HepG2 (cell line): ENCODE measurements around the gene SKI. TPM values are rescaled to one million over a fixed set of nuclear protein-coding genes. Genes with fewer than 3 reads are reported as not detected.
A peak's percentile ranks its signal among the peaks of the same experiment; 100 is the strongest.

ENCODE experiments used
- AHR ChIP-seq: IDR thresholded peaks from 2 replicates; pipeline ENCODE4 v1.6.1; 2018; ENCODE audit warnings: missing genetic modification reagents, missing compliant biosample characterization
- BRD4 ChIP-seq: sonication (generic); formaldehyde crosslinking; IDR thresholded peaks from 2 replicates; pipeline ENCODE4 v1.4.0; 2020; ENCODE audit warnings: missing genetic modification reagents
- EP300 ChIP-seq, 3 experiments: sonication (generic) in 1 of 3; formaldehyde crosslinking in 1 of 3; IDR thresholded peaks; 2 replicates each; pipeline versions ENCODE4 v1.5.1 to v1.6.1; 2011 to 2020; ENCODE audit warnings: low read depth in 2 of 3, low read length in 2 of 3, borderline replicate concordance in 1 of 3, improper control_type of control experiment in 1 of 3, mild to moderate bottlenecking in 1 of 3, missing genetic modification reagents in 1 of 3, moderate library complexity in 1 of 3
- FOXA3 ChIP-seq: IDR thresholded peaks from 2 replicates; pipeline ENCODE4 v1.6.1; 2016; ENCODE audit warnings: missing genetic modification reagents, missing compliant biosample characterization
- HNRNPL ChIP-seq: fragments of 200-400 bp; formaldehyde crosslinking; IDR thresholded peaks from 2 replicates; pipeline ENCODE4 v1.6.1; 2017; ENCODE audit warnings: mild to moderate bottlenecking, low read depth, low read length
- IRX3 ChIP-seq: sonication (generic); formaldehyde crosslinking; IDR thresholded peaks from 2 replicates; pipeline ENCODE4 v1.8.1; 2023; ENCODE audit warnings: mild to moderate bottlenecking, low read depth, missing genetic modification reagents, borderline replicate concordance
- ISL2 ChIP-seq: sonication (generic); formaldehyde crosslinking; IDR thresholded peaks from 2 replicates; pipeline ENCODE4 v1.5.0; 2020; ENCODE audit warnings: missing genetic modification reagents
- KDM4B ChIP-seq: sonication (generic); formaldehyde crosslinking; IDR thresholded peaks from 2 replicates; pipeline ENCODE4 v1.4.0; 2020; ENCODE audit warnings: missing genetic modification reagents
- KLF12 ChIP-seq: sonication (generic); formaldehyde crosslinking; IDR thresholded peaks from 2 replicates; pipeline ENCODE4 v1.4.0; 2020; ENCODE audit warnings: missing genetic modification reagents, borderline replicate concordance
- PATZ1 ChIP-seq: sonication (generic); formaldehyde crosslinking; IDR thresholded peaks from 2 replicates; pipeline ENCODE4 v1.4.0; 2020; ENCODE audit warnings: missing genetic modification reagents
- RARA ChIP-seq: IDR thresholded peaks from 2 replicates; pipeline ENCODE4 v1.6.1; 2016; ENCODE audit warnings: missing genetic modification reagents, missing compliant biosample characterization
- TFAP4 ChIP-seq: sonication (generic); IDR thresholded peaks from 2 replicates; pipeline ENCODE4 v1.6.1; 2016; ENCODE audit warnings: low read depth, borderline replicate concordance
- ZBTB38 ChIP-seq: sonication (generic); formaldehyde crosslinking; IDR thresholded peaks from 2 replicates; pipeline ENCODE4 v1.5.1; 2020; ENCODE audit warnings: mild to moderate bottlenecking, missing genetic modification reagents
- ZFY ChIP-seq: sonication (generic); formaldehyde crosslinking; IDR thresholded peaks from 2 replicates; pipeline ENCODE4 v1.4.0; 2020; ENCODE audit warnings: missing genetic modification reagents
- ZNF207 ChIP-seq: fragments of 450-650 bp; IDR thresholded peaks from 2 replicates; pipeline ENCODE4 v1.6.1; 2016; ENCODE audit warnings: antibody characterized with exemption, borderline replicate concordance
- ZNF253 ChIP-seq: sonication (generic); formaldehyde crosslinking; IDR thresholded peaks from 2 replicates; pipeline ENCODE4 v1.8.0; 2022; ENCODE audit warnings: mild to moderate bottlenecking, missing genetic modification reagents, borderline replicate concordance
- ZNF264 ChIP-seq: sonication (generic); formaldehyde crosslinking; IDR thresholded peaks from 2 replicates; pipeline ENCODE4 v1.4.0; 2020; ENCODE audit warnings: missing genetic modification reagents
- ZNF33B ChIP-seq: sonication (generic); formaldehyde crosslinking; IDR thresholded peaks from 2 replicates; pipeline ENCODE4 v1.5.1; 2020; ENCODE audit warnings: mild to moderate bottlenecking, missing genetic modification reagents
- ZNF513 ChIP-seq: sonication (generic); formaldehyde crosslinking; conservative IDR thresholded peaks from 2 replicates; pipeline ENCODE4 v1.5.0; 2020; ENCODE audit warnings: missing genetic modification reagents
- ZNF788 ChIP-seq: sonication (generic); formaldehyde crosslinking; IDR thresholded peaks from 2 replicates; pipeline ENCODE4 v1.5.0; 2020; ENCODE audit warnings: mild to moderate bottlenecking, missing genetic modification reagents, borderline replicate concordance
- polyA plus RNA-seq, 8 experiments: library from polyadenylated mRNA; depleted of rRNA in 3 of 8; stranded (reverse) in 7 of 8; unstranded in 1 of 8; fragments of >200 nt; fragmentation: Illumina TruSeq in 4 of 8; extraction: Trizol in 4 of 8; gene quantifications; 2 replicates each; pipeline versions ENCODE4 v1.2.1 to v1.2.3, GENCODE V29; 2011 to 2016; ENCODE audit warnings: low read depth in 4 of 8, missing spikeins in 1 of 8, mixed read lengths in 1 of 8; ENCODE audit not compliant: insufficient read depth in 1 of 8
- total RNA-seq, 5 experiments: library from RNA; depleted of rRNA; stranded (reverse); fragments of >200 nt; fragmentation: Illumina TruSeq; extraction: Trizol; gene quantifications; 2 replicates each; pipeline ENCODE4 v1.2.3, GENCODE V29; 2016; ENCODE audit warnings: low read depth in 1 of 5
- TF ChIP-seq, protein P1 (sequence below): sonication (generic); formaldehyde crosslinking; IDR thresholded peaks from 2 replicates; pipeline ENCODE4 v1.4.0; 2020; ENCODE audit warnings: missing genetic modification reagents, borderline replicate concordance

SKI gene
- total and polyA plus RNA-seq, 2 of the 13 experiments (the other 11 are each of a cell fraction or from before 2014, with no cell fraction given), result 4.7 to 6.9 TPM

- TF ChIP-seq, protein P1, sequence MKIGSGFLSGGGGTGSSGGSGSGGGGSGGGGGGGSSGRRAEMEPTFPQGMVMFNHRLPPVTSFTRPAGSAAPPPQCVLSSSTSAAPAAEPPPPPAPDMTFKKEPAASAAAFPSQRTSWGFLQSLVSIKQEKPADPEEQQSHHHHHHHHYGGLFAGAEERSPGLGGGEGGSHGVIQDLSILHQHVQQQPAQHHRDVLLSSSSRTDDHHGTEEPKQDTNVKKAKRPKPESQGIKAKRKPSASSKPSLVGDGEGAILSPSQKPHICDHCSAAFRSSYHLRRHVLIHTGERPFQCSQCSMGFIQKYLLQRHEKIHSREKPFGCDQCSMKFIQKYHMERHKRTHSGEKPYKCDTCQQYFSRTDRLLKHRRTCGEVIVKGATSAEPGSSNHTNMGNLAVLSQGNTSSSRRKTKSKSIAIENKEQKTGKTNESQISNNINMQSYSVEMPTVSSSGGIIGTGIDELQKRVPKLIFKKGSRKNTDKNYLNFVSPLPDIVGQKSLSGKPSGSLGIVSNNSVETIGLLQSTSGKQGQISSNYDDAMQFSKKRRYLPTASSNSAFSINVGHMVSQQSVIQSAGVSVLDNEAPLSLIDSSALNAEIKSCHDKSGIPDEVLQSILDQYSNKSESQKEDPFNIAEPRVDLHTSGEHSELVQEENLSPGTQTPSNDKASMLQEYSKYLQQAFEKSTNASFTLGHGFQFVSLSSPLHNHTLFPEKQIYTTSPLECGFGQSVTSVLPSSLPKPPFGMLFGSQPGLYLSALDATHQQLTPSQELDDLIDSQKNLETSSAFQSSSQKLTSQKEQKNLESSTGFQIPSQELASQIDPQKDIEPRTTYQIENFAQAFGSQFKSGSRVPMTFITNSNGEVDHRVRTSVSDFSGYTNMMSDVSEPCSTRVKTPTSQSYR, result peak; percentile 46; the same call in 1 of the 2 replicates
- TF ChIP-seq KDM4B (CRISPR knock-in tag), result no peak
- no peak for TF ChIP-seq IRX3
- peak; percentile 48; the same call in 1 of the 2 replicates for TF ChIP-seq ZNF788 (CRISPR knock-in tag)
- TF ChIP-seq FOXA3 (CRISPR knock-in tag), result peak; percentile 61
- TF ChIP-seq ZNF513 (CRISPR knock-in tag), result 0 out of 2 replicates have a peak, but pooled peaks have one; percentile 91
- peak; percentile 86 for TF ChIP-seq PATZ1
- peak; percentile 96 for TF ChIP-seq KLF12 (CRISPR knock-in tag)
- no peak for TF ChIP-seq ZNF207
- peak; percentile 48; the same call in 1 of the 2 replicates for TF ChIP-seq AHR (CRISPR knock-in tag)
- TF ChIP-seq RARA, result 0 out of 2 replicates have a peak, but pooled peaks have one; percentile 16
- peak; percentile 42; the same call in 1 of the 2 replicates for TF ChIP-seq ZFY (CRISPR knock-in tag)
- TF ChIP-seq ZNF33B, result 0 out of 2 replicates have a peak, but pooled peaks have one; percentile 19
- no peak for TF ChIP-seq BRD4 (CRISPR knock-in tag)
- TF ChIP-seq ZBTB38 (CRISPR knock-in tag), result peak; percentile 45; the same call in 1 of the 2 replicates
- no peak for TF ChIP-seq ZNF264 (CRISPR knock-in tag)
- 0 out of 2 replicates have a peak, but pooled peaks have one; percentile 58 for TF ChIP-seq ZNF253
- peak; percentile 47; the same call in 1 of the 2 replicates for TF ChIP-seq HNRNPL
- peak; percentile 26; the same call in 1 of the 2 replicates for TF ChIP-seq TFAP4
- 0 out of 2 replicates have a peak, but pooled peaks have one; percentile 26 for TF ChIP-seq ISL2 (CRISPR knock-in tag)
- TF ChIP-seq EP300 (IDR thresholded peaks at IDR 0.05; ENCODE audit: low read depth in 2 of 2, low read length in 2 of 2), result no peak
- TF ChIP-seq EP300 (CRISPR knock-in tag; IDR thresholded peaks at IDR 0.05; ENCODE audit: borderline replicate concordance), result no peak
- TF ChIP-seq, all 625 proteins: peak for 94
These were observed 83.3 kb downstream of the SKI start (continued) for GRCh38 chr1:2311184-2312032.
